22Rv1 (cell line): ENCODE data around the gene RGP1.

Experiments
- CTCF ChIP-seq: fragments of 450-650 bp; IDR thresholded peaks from 2 replicates; pipeline ENCODE4 v1.5.1; 2017; ENCODE audit warnings: mild to moderate bottlenecking
- ZFX ChIP-seq: fragments of 450-650 bp; IDR thresholded peaks from 2 replicates; pipeline ENCODE4 v1.6.1; 2017; ENCODE audit warnings: antibody characterized with exemption, borderline replicate concordance

DNA sequence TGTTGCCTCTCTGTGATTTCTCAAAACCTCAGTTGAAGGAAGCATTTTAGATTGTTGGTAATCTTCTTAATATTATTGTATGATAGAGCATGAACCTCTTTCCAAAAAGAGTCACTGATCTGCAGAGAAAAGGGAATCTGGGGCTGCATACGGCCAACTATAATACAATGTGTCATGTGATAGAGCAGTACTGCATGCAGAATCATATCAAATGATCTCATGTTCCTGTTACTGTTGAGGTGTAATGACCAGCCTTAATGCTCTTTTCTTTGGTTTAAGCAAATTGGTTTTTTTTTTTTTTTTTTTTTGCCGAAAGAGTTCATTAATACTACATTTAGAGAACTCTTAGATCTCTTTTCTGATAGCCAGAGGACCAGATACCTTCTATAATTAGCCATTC, 17.9 kb downstream of the RGP1 start:
- TF ChIP-seq CTCF: no peak
- no peak for TF ChIP-seq ZFX
